GM12801 (cell line): ENCODE measurements around the gene HSPG2.

Experiments used
- CTCF ChIP-seq: IDR thresholded peaks from one replicate; pipeline ENCODE4 v1.5.1; 2011; ENCODE audit warnings: control low read depth; ENCODE audit not compliant: insufficient read length; ENCODE audit errors: extremely low read depth

Gene HSPG2

GRCh38 chr1:21900766-21901472, 36.2 kb downstream of the HSPG2 start:
- no peak for TF ChIP-seq CTCF

- no peak for TF ChIP-seq CTCF
Measured at GRCh38 chr1:21899987-21900386, 37.1 kb downstream of the HSPG2 start.

- no peak for TF ChIP-seq CTCF
Measured at GRCh38 chr1:21899267-21899810, 37.8 kb downstream of the HSPG2 start.

GRCh38 chr1:21898326-21899200, 38.5 kb downstream of the HSPG2 start:
- TF ChIP-seq CTCF, result no peak

- TF ChIP-seq CTCF, result no peak
Measured at GRCh38 chr1:21897844-21898243, 39.3 kb downstream of the HSPG2 start.

- TF ChIP-seq CTCF, result no peak
Measured at GRCh38 chr1:21896652-21897532, 40.2 kb downstream of the HSPG2 start.
